ENCODE results near the gene CAB39. TPM values are rescaled to one million over a fixed set of nuclear protein-coding genes. Genes with fewer than 3 reads are reported as not detected.

CAB39 gene
- total and polyA plus RNA-seq, 2 of the 8 experiments (the other 6 are each of a cell fraction or from before 2014, with no cell fraction given) = 16.4 to 50.5 TPM

- Histone ChIP-seq H4K91ac (replicated peaks; ENCODE audit: insufficient read length, low read length) (no peak overlapping the region), H4K5ac (ENCODE audit: insufficient read length, low read depth, low read length) (no peak overlapping the region), H3K18ac (ENCODE audit: extremely low read depth, low read length) (no peak overlapping the region), H2AK5ac (ENCODE audit: low read depth, low read length) (no peak overlapping the region), H3K9ac (replicated peaks in 1 of 4; ENCODE audit: extremely low read depth in 1 of 4, low read depth in 3 of 4, low read length in 3 of 4) (no peak overlapping the region), H3K23ac (ENCODE audit: insufficient read length) (no peak overlapping the region), H2BK15ac (ENCODE audit: low read length) (no peak overlapping the region), H3K27me3 (replicated peaks in 1 of 4; ENCODE audit: control insufficient read depth in 3 of 4, extremely low read depth in 1 of 4, insufficient read depth in 3 of 4, low read length in 3 of 4) (no peaks in the 10 kb centered on the region), H3K23me2 (ENCODE audit: low read depth, low read length) (no peaks in the 10 kb centered on the region), H4K20me1 (replicated peaks in 1 of 2; ENCODE audit: control insufficient read depth in 1 of 2, insufficient read depth in 2 of 2, low read length in 2 of 2) (peaks cover 0 to 4% of the 10 kb centered on the region in 2 experiments), H2BK20ac (ENCODE audit: low read length) (no peak overlapping the region), H2BK12ac (ENCODE audit: low read depth, low read length) (no peak overlapping the region), H2AFZ (ENCODE audit: low read length) (no peak overlapping the region), H3K14ac (ENCODE audit: insufficient read length) (no peak overlapping the region), H3K9me3 (ENCODE audit: insufficient read depth in 2 of 2, low read depth in 1 of 2, low read length in 1 of 2) (no peaks in the 10 kb centered on the region), H3K56ac (replicated peaks; ENCODE audit: insufficient read length, low read depth, low read length) (no peak overlapping the region), H3K4ac (replicated peaks; ENCODE audit: insufficient read length, low read depth, low read length) (no peak overlapping the region), H3K4me2 (ENCODE audit: insufficient read depth in 1 of 2, low read depth in 2 of 2, low read length in 2 of 2) (no peak overlapping the region), H3K79me2 (ENCODE audit: control insufficient read depth in 1 of 2, insufficient read depth in 2 of 2, low read length in 2 of 2) (no peaks in the 10 kb centered on the region), H3K36me3 (ENCODE audit: control insufficient read depth in 2 of 4, insufficient read depth in 4 of 4, low read length in 3 of 4) (peaks cover 0 to 11% (median 2%) of the 10 kb centered on the region in 4 experiments; a peak in 4 of 8 replicates), H3K79me1 (ENCODE audit: low read depth, low read length) (no peaks in the 10 kb centered on the region), H3K27ac (ENCODE audit: low read depth, low read length) (no peak overlapping the region), H4K8ac (ENCODE audit: extremely low read depth, insufficient read depth, low read length) (no peak overlapping the region), H3K4me3 (ENCODE audit: extremely low read depth in 1 of 4, insufficient read depth in 2 of 4, low read depth in 3 of 4, low read length in 4 of 4) (no peak overlapping the region), H2BK5ac (ENCODE audit: low read depth, low read length) (no peak overlapping the region), H3K4me1 (replicated peaks in 1 of 4; ENCODE audit: control insufficient read depth in 3 of 4, insufficient read depth in 4 of 4, low read length in 3 of 4) (peaks cover 0 to 3% (median 0%) of the 10 kb centered on the region in 4 experiments; a peak in 1 of 7 replicates), H2BK120ac (replicated peaks; ENCODE audit: low read depth, low read length) (no peak overlapping the region)
- POLR2A ChIA-PET (ENCODE audit: partially characterized antibody) = no interaction called here
- DNase-seq (ENCODE audit: low read depth in 1 of 2, low spot score in 2 of 2) = no peak
- no peak for FAIRE-seq
- CTCF ChIA-PET (ENCODE audit: partially characterized antibody) = interaction anchor here (0.8 to 4.7 kb wide), 2 partner anchors 13 to 73 kb away, joined by 3 to 44 read pairs; no protein-coding TSS in a partner anchor
- TF ChIP-seq RFX5 (IDR thresholded peaks at IDR 0.05; ENCODE audit: borderline replicate concordance, low read depth, low read length) (no peak), SIN3A (conservative IDR thresholded peaks at IDR 0.05 in 1 of 2, IDR thresholded peaks at IDR 0.05 in 1 of 2; ENCODE audit: low read depth in 1 of 2, low read length in 2 of 2) (no peak), KDM5A (IDR thresholded peaks at IDR 0.05; ENCODE audit: low read length) (no peak), SP4 (IDR thresholded peaks at IDR 0.05; ENCODE audit: low read length) (no peak), SP2 (IDR thresholded peaks at IDR 0.05; ENCODE audit: low read length) (no peak), SRF (IDR thresholded peaks at IDR 0.05; ENCODE audit: low read depth, low read length) (no peak), EGR1 (IDR thresholded peaks at IDR 0.05; ENCODE audit: borderline replicate concordance, low read depth, low read length) (no peak), CBX5 (IDR thresholded peaks at IDR 0.05; ENCODE audit: low read depth, low read length) (no peak)
- 80% methylated on average over 4 of the region's 4 CpGs; no CpG with 5 or more reads in 1 of the 2 experiments for WGBS, 2 experiments (ENCODE audit: extremely low coverage in 1 of 2, insufficient coverage in 1 of 2, insufficient read length in 1 of 2, insufficient replicate concordance in 2 of 2, low coverage in 1 of 2, low lambda C conversion rate in 2 of 2, missing lambda C conversion rate in 1 of 2)
Measured at GRCh38 chr2:230795856-230796255, 83.2 kb downstream of the CAB39 start.

Measured in H1 (cell line).